ENCODE data around the gene TBC1D1.

Gene TBC1D1

GRCh38 chr4:38004887-38005286, 114.0 kb downstream of the TBC1D1 start:
- H3K27ac Mint-ChIP-seq, result peak overlapping the region; percentile 92 to 93 (median 92)
- peak overlapping the region; percentile 26 to 58 (median 53) for H3K4me3 Mint-ChIP-seq
- no peaks in the 10 kb centered on the region for H3K36me3 Mint-ChIP-seq (ENCODE audit: low read depth)
- no peak for TF ChIP-seq CTCF (IDR thresholded peaks at IDR 0.05; ENCODE audit: unreplicated experiment in 3 of 3)
- no peaks in the 10 kb centered on the region for H3K9me3 Mint-ChIP-seq
- no peaks in the 10 kb centered on the region for H3K27me3 Mint-ChIP-seq (ENCODE audit: low read depth)
- H3K4me1 Mint-ChIP-seq, result peaks cover 75% of the 10 kb centered on the region

- Mint-ChIP-seq H3K4me3 (peak overlapping the region in 1 of 3 experiments; percentile 26), H3K27me3 (ENCODE audit: low read depth) (no peaks in the 10 kb centered on the region), H3K4me1 (peaks cover 81% of the 10 kb centered on the region), H3K27ac (peak overlapping the region; percentile 92 to 93 (median 92)), H3K36me3 (ENCODE audit: low read depth) (no peaks in the 10 kb centered on the region), H3K9me3 (no peaks in the 10 kb centered on the region)
- no peak for TF ChIP-seq CTCF (IDR thresholded peaks at IDR 0.05; ENCODE audit: unreplicated experiment in 3 of 3)
These were observed 114.8 kb downstream of the TBC1D1 start for GRCh38 chr4:38005637-38006036.

- H3K27me3 Mint-ChIP-seq (ENCODE audit: low read depth), result no peaks in the 10 kb centered on the region
- no peaks in the 10 kb centered on the region for H3K36me3 Mint-ChIP-seq (ENCODE audit: low read depth)
- no peak overlapping the region for H3K4me3 Mint-ChIP-seq
- peak overlapping the region; percentile 53 to 80 (median 78) for H3K27ac Mint-ChIP-seq
- no peak for TF ChIP-seq CTCF (IDR thresholded peaks at IDR 0.05; ENCODE audit: unreplicated experiment in 3 of 3)
- no peaks in the 10 kb centered on the region for H3K9me3 Mint-ChIP-seq
- peaks cover 79% of the 10 kb centered on the region for H3K4me1 Mint-ChIP-seq
These were observed 116.8 kb downstream of the TBC1D1 start for GRCh38 chr4:38007645-38008044.

- H3K36me3 Mint-ChIP-seq (ENCODE audit: low read depth), result no peaks in the 10 kb centered on the region
- no peak for TF ChIP-seq CTCF (IDR thresholded peaks at IDR 0.05; ENCODE audit: unreplicated experiment in 3 of 3)
- H3K4me3 Mint-ChIP-seq, result no peak overlapping the region
- H3K9me3 Mint-ChIP-seq, result no peaks in the 10 kb centered on the region
- H3K27me3 Mint-ChIP-seq (ENCODE audit: low read depth), result no peaks in the 10 kb centered on the region
- H3K4me1 Mint-ChIP-seq, result peaks cover 77% of the 10 kb centered on the region
- H3K27ac Mint-ChIP-seq, result peak overlapping the region; percentile 53 to 78 (median 66)
These were observed 117.7 kb downstream of the TBC1D1 start for GRCh38 chr4:38008571-38009021.

GRCh38 chr4:38009421-38009820, 118.5 kb downstream of the TBC1D1 start:
- peak overlapping the region; percentile 53 to 83 (median 78) for H3K27ac Mint-ChIP-seq
- no peaks in the 10 kb centered on the region for H3K9me3 Mint-ChIP-seq
- no peak for TF ChIP-seq CTCF (IDR thresholded peaks at IDR 0.05; ENCODE audit: unreplicated experiment in 3 of 3)
- peaks cover 77% of the 10 kb centered on the region for H3K4me1 Mint-ChIP-seq
- H3K27me3 Mint-ChIP-seq (ENCODE audit: low read depth), result no peaks in the 10 kb centered on the region
- H3K4me3 Mint-ChIP-seq, result no peak overlapping the region
- H3K36me3 Mint-ChIP-seq (ENCODE audit: low read depth), result peaks cover 2% of the 10 kb centered on the region

- no peaks in the 10 kb centered on the region for H3K27me3 Mint-ChIP-seq (ENCODE audit: low read depth)
- H3K27ac Mint-ChIP-seq, result peak overlapping the region; percentile 53 to 71 (median 57)
- H3K36me3 Mint-ChIP-seq (ENCODE audit: low read depth), result peaks cover 8% of the 10 kb centered on the region
- no peak for TF ChIP-seq CTCF (IDR thresholded peaks at IDR 0.05; ENCODE audit: unreplicated experiment in 3 of 3)
- H3K4me1 Mint-ChIP-seq, result peaks cover 76% of the 10 kb centered on the region
- peak overlapping the region in 1 of 3 experiments; percentile 13 for H3K4me3 Mint-ChIP-seq
- no peaks in the 10 kb centered on the region for H3K9me3 Mint-ChIP-seq
These were observed 119.1 kb downstream of the TBC1D1 start for GRCh38 chr4:38009949-38010348.

All from nephron (organoid).